ENCODE data around the gene MICAL3.
"Not testable (repeated sequence)": the region's sequence is repeated elsewhere in the genome, so short reads cannot be mapped to it uniquely, and the experiment has no call there.

- not testable (repeated sequence) for TF ChIP-seq CTCF (IDR thresholded peaks at IDR 0.05); ZFX (IDR thresholded peaks at IDR 0.05; ENCODE audit: borderline replicate concordance)
These were observed 91.9 kb downstream of the MICAL3 start for GRCh38 chr22:17932457-17932856.
